Measurements from ENCODE around the gene CCDC190.

- TF ChIP-seq CTCF (IDR thresholded peaks at IDR 0.05) (peak; percentile 94), MAX (IDR thresholded peaks at IDR 0.05; ENCODE audit: low read depth) (no peak), POLR2AphosphoS5 (IDR thresholded peaks at IDR 0.05; ENCODE audit: low read depth, low read length) (no peak), YY1 (IDR thresholded peaks at IDR 0.05; ENCODE audit: low read depth) (no peak; the same call in 1 of the 2 replicates)
Measured at GRCh38 chr1:162854245-162854882, 6.6 kb downstream of the CCDC190 start.

Measured in SK-N-SH (cell line).